ENCODE measurements around the gene NELFB.

NELFB gene

GRCh38 chr9:137224830-137225694 is 30.1 kb upstream of the NELFB start, which contains the start of gene CYSRT1:
TSS of gene CYSRT1 (plus strand) at chr9:137225174. CDS start at chr9:137225622, 448 bp downstream.
- H2BK12ac ChIP-seq (ENCODE audit: low read length): peak within 1 kb of the TSS; percentile 50
- no peak for DNase-seq (ENCODE audit: low spot score)
- no peak within 1 kb of the TSS for H3K4ac ChIP-seq (ENCODE audit: low read length)
- H3K9me3 ChIP-seq (replicated peaks in 1 of 2; ENCODE audit: control insufficient read depth in 2 of 2, insufficient read depth in 1 of 2, low read depth in 1 of 2, low read length in 2 of 2): no peaks in the 10 kb centered on the region
- peaks cover 9 to 15% of the 10 kb centered on the region in 2 donors for H3K4me1 ChIP-seq (ENCODE audit: control insufficient read depth in 2 of 2, insufficient read depth in 1 of 2, low read depth in 1 of 2, low read length in 2 of 2)
- H3K27ac ChIP-seq (replicated peaks; ENCODE audit: low read length): no peak within 1 kb of the TSS
- no peak within 1 kb of the TSS for H2AK5ac ChIP-seq (ENCODE audit: low read depth, low read length)
- peak within 1 kb of the TSS; percentile 89 for H3K4me2 ChIP-seq (ENCODE audit: insufficient read depth, low read length, poor library complexity, severe bottlenecking)
- peak within 1 kb of the TSS; percentile 94 for H2AFZ ChIP-seq (ENCODE audit: low read length)
- no peak within 1 kb of the TSS for H4K91ac ChIP-seq (ENCODE audit: low read depth, low read length, poor library complexity)
- H3K79me1 ChIP-seq (ENCODE audit: low read depth, low read length): peaks cover 6% of the 10 kb centered on the region
- peaks cover 2 to 10% (median 3%) of the 10 kb centered on the region in 3 experiments for H3K27me3 ChIP-seq (ENCODE audit: control insufficient read depth in 3 of 3, insufficient read depth in 3 of 3, low read depth in 1 of 3, low read length in 3 of 3)
- peak within 1 kb of the TSS; percentile 83 to 93 for H3K4me3 ChIP-seq (ENCODE audit: low read length in 2 of 2)
- H3K9ac ChIP-seq (ENCODE audit: low read depth, low read length, poor library complexity): peak within 1 kb of the TSS; percentile 99
- H3K14ac ChIP-seq (ENCODE audit: low read length): no peak within 1 kb of the TSS
- H3K36me3 ChIP-seq (replicated peaks in 1 of 2; ENCODE audit: control insufficient read depth in 2 of 2, insufficient read depth in 2 of 2, low read length in 2 of 2): no peaks in the 10 kb centered on the region
- peak within 1 kb of the TSS; percentile 37 for H2BK15ac ChIP-seq (ENCODE audit: low read length)
- peak within 1 kb of the TSS; percentile 35 for H3K23ac ChIP-seq (ENCODE audit: low read depth, low read length, poor library complexity)
- H2BK5ac ChIP-seq (ENCODE audit: low read length): no peak within 1 kb of the TSS
- H4K8ac ChIP-seq (ENCODE audit: low read depth, low read length): no peak within 1 kb of the TSS
- WGBS, 2 donors (ENCODE audit: extremely low coverage in 2 of 2, insufficient read length in 2 of 2, insufficient replicate concordance in 1 of 2): no CpG with 5 or more reads among the region's 23 CpGs
- H3K18ac ChIP-seq (ENCODE audit: low read length): no peak within 1 kb of the TSS
- H2BK120ac ChIP-seq (ENCODE audit: low read depth, low read length): no peak within 1 kb of the TSS

GRCh38 chr9:137225699-137226331 is 29.3 kb upstream of the NELFB start:
- DNase-seq (ENCODE audit: low spot score): no peak
- H2BK120ac ChIP-seq (ENCODE audit: low read depth, low read length): no peak overlapping the region
- H3K27ac ChIP-seq (replicated peaks; ENCODE audit: low read length): no peak overlapping the region
- no peak overlapping the region for H3K4ac ChIP-seq (ENCODE audit: low read length)
- no peaks in the 10 kb centered on the region for H3K36me3 ChIP-seq (replicated peaks in 1 of 2; ENCODE audit: control insufficient read depth in 2 of 2, insufficient read depth in 2 of 2, low read length in 2 of 2)
- H3K9me3 ChIP-seq (replicated peaks in 1 of 2; ENCODE audit: control insufficient read depth in 2 of 2, insufficient read depth in 1 of 2, low read depth in 1 of 2, low read length in 2 of 2): no peaks in the 10 kb centered on the region
- H3K4me2 ChIP-seq (ENCODE audit: insufficient read depth, low read length, poor library complexity, severe bottlenecking): no peak overlapping the region
- no peaks in the 10 kb centered on the region for H3K79me1 ChIP-seq (ENCODE audit: low read depth, low read length)
- H2BK5ac ChIP-seq (ENCODE audit: low read length): no peak overlapping the region
- no peak overlapping the region for H2AK5ac ChIP-seq (ENCODE audit: low read depth, low read length)
- peak overlapping the region; percentile 70 for H3K9ac ChIP-seq (ENCODE audit: low read depth, low read length, poor library complexity)
- no peak overlapping the region for H3K4me3 ChIP-seq (ENCODE audit: low read length in 2 of 2)
- no CpG with 5 or more reads among the region's 21 CpGs for WGBS, 2 donors (ENCODE audit: extremely low coverage in 2 of 2, insufficient read length in 2 of 2, insufficient replicate concordance in 1 of 2)
- H2AFZ ChIP-seq (ENCODE audit: low read length): no peak overlapping the region
- peaks cover 3 to 10% (median 4%) of the 10 kb centered on the region in 3 experiments for H3K27me3 ChIP-seq (ENCODE audit: control insufficient read depth in 3 of 3, insufficient read depth in 3 of 3, low read depth in 1 of 3, low read length in 3 of 3)
- peaks cover 9 to 15% of the 10 kb centered on the region in 2 donors for H3K4me1 ChIP-seq (ENCODE audit: control insufficient read depth in 2 of 2, insufficient read depth in 1 of 2, low read depth in 1 of 2, low read length in 2 of 2)
- H3K18ac ChIP-seq (ENCODE audit: low read length): no peak overlapping the region
- no peak overlapping the region for H3K14ac ChIP-seq (ENCODE audit: low read length)
- no peak overlapping the region for H3K23ac ChIP-seq (ENCODE audit: low read depth, low read length, poor library complexity)
- H4K8ac ChIP-seq (ENCODE audit: low read depth, low read length): no peak overlapping the region
- no peak overlapping the region for H2BK15ac ChIP-seq (ENCODE audit: low read length)
- no peak overlapping the region for H2BK12ac ChIP-seq (ENCODE audit: low read length)
- H4K91ac ChIP-seq (ENCODE audit: low read depth, low read length, poor library complexity): no peak overlapping the region

- H4K91ac ChIP-seq (ENCODE audit: low read depth, low read length, poor library complexity): peak overlapping the region; percentile 64
- no peak overlapping the region for H3K18ac ChIP-seq (ENCODE audit: low read length)
- H3K27me3 ChIP-seq (ENCODE audit: control insufficient read depth in 3 of 3, insufficient read depth in 3 of 3, low read depth in 1 of 3, low read length in 3 of 3): peaks cover 3 to 10% (median 4%) of the 10 kb centered on the region in 3 experiments
- no peak overlapping the region for H2BK120ac ChIP-seq (ENCODE audit: low read depth, low read length)
- peak overlapping the region; percentile 95 for H2BK15ac ChIP-seq (ENCODE audit: low read length)
- no peak overlapping the region for H3K14ac ChIP-seq (ENCODE audit: low read length)
- H3K4ac ChIP-seq (ENCODE audit: low read length): peak overlapping the region; percentile 76
- no peaks in the 10 kb centered on the region for H3K9me3 ChIP-seq (replicated peaks in 1 of 2; ENCODE audit: control insufficient read depth in 2 of 2, insufficient read depth in 1 of 2, low read depth in 1 of 2, low read length in 2 of 2)
- peak overlapping the region; percentile 60 for H2AK5ac ChIP-seq (ENCODE audit: low read depth, low read length)
- H3K23ac ChIP-seq (ENCODE audit: low read depth, low read length, poor library complexity): peak overlapping the region; percentile 70
- H3K4me3 ChIP-seq (ENCODE audit: low read length in 2 of 2): peak overlapping the region in 1 of 2 donors; percentile 41
- no peak overlapping the region for H2BK5ac ChIP-seq (ENCODE audit: low read length)
- WGBS, 2 donors (ENCODE audit: extremely low coverage in 2 of 2, insufficient read length in 2 of 2, insufficient replicate concordance in 1 of 2): no CpG with 5 or more reads among the region's 18 CpGs
- no peak for DNase-seq (ENCODE audit: low spot score)
- H2AFZ ChIP-seq (ENCODE audit: low read length): no peak overlapping the region
- no peaks in the 10 kb centered on the region for H3K79me1 ChIP-seq (ENCODE audit: low read depth, low read length)
- no peak overlapping the region for H3K4me2 ChIP-seq (ENCODE audit: insufficient read depth, low read length, poor library complexity, severe bottlenecking)
- no peak overlapping the region for H3K9ac ChIP-seq (ENCODE audit: low read depth, low read length, poor library complexity)
- H4K8ac ChIP-seq (ENCODE audit: low read depth, low read length): no peak overlapping the region
- no peak overlapping the region for H2BK12ac ChIP-seq (ENCODE audit: low read length)
- H3K36me3 ChIP-seq (replicated peaks in 1 of 2; ENCODE audit: control insufficient read depth in 2 of 2, insufficient read depth in 2 of 2, low read length in 2 of 2): no peaks in the 10 kb centered on the region
- no peak overlapping the region for H3K27ac ChIP-seq (replicated peaks; ENCODE audit: low read length)
- peaks cover 9 to 15% of the 10 kb centered on the region in 2 donors for H3K4me1 ChIP-seq (ENCODE audit: control insufficient read depth in 2 of 2, insufficient read depth in 1 of 2, low read depth in 1 of 2, low read length in 2 of 2)
Observed at GRCh38 chr9:137226338-137227053, 28.6 kb upstream of the NELFB start.

Data from neuronal stem cell (in vitro differentiated cells).